ENCODE data around the gene KDM1A.

Gene KDM1A

GRCh38 chr1:23074012-23074411 is 54.7 kb downstream of the KDM1A start:
- H3K9ac ChIP-seq (ENCODE audit: low read length): no peak overlapping the region
- no peaks in the 10 kb centered on the region for H3K79me2 ChIP-seq (ENCODE audit: control insufficient read depth, insufficient read depth, low read length, poor library complexity)
- no peak overlapping the region for H3K4me2 ChIP-seq (ENCODE audit: low read length)
- no peak overlapping the region for H4K8ac ChIP-seq (ENCODE audit: low read depth, low read length)
- no peaks in the 10 kb centered on the region for H3K79me1 ChIP-seq (ENCODE audit: low read length)
- no peak overlapping the region for H3K14ac ChIP-seq (ENCODE audit: low read length)
- H3K36me3 ChIP-seq (ENCODE audit: control insufficient read depth in 1 of 2, insufficient read depth in 2 of 2, low read length in 2 of 2): peaks cover 21 to 37% of the 10 kb centered on the region in 2 experiments
- no peak overlapping the region for H3K18ac ChIP-seq (ENCODE audit: low read length)
- H2AFZ ChIP-seq (ENCODE audit: insufficient read depth, low read length, poor library complexity): no peak overlapping the region
- DNase-seq: no peak
- H3K27ac ChIP-seq (ENCODE audit: low read depth, low read length): no peak overlapping the region
- H3K9me3 ChIP-seq (ENCODE audit: insufficient read depth, low read depth, low read length): no peaks in the 10 kb centered on the region
- no peaks in the 10 kb centered on the region for H3K4me1 ChIP-seq (ENCODE audit: control insufficient read depth in 1 of 2, insufficient read depth in 2 of 2, low read length in 2 of 2)
- no peak overlapping the region for H4K91ac ChIP-seq (ENCODE audit: low read depth, low read length)
- H3K4me3 ChIP-seq (ENCODE audit: low read depth, low read length): no peak overlapping the region
- no peak overlapping the region for H2BK120ac ChIP-seq (ENCODE audit: insufficient read depth, low read length, poor library complexity)
- H2BK12ac ChIP-seq (ENCODE audit: low read length): no peak overlapping the region
- H2BK5ac ChIP-seq (ENCODE audit: low read depth, low read length, poor library complexity): no peak overlapping the region
- H3K4ac ChIP-seq (ENCODE audit: low read depth, low read length): no peak overlapping the region
- no peak overlapping the region for H2AK5ac ChIP-seq (ENCODE audit: low read length)
- H3K23ac ChIP-seq (ENCODE audit: low read length): no peak overlapping the region
- no peak overlapping the region for H4K12ac ChIP-seq (ENCODE audit: low read depth, low read length)
- H3K27me3 ChIP-seq (ENCODE audit: insufficient read depth, low read length): no peaks in the 10 kb centered on the region

DNA sequence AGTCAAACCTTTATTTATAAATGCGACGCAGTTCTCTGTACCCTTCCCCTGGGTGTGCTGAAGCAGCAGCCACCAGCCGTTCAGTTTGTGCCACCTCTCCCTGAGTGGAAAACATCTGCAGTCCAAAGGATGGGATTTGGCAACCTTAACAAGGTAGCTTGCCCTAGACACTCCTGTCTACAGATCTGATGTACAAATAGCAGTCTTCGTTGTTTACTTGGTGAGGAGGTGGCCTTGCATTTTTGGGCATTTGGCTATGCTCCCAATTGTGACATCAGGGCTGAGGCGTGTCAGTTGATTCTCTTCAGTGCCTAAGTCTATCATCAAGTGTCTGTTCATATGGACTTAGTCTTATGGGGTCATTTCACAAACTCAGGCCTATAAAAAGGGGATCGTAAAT is 59.8 kb downstream of the KDM1A start:
- no peaks in the 10 kb centered on the region for H3K4me1 ChIP-seq (ENCODE audit: control insufficient read depth in 1 of 2, insufficient read depth in 2 of 2, low read length in 2 of 2)
- H3K4me3 ChIP-seq (ENCODE audit: low read depth, low read length): no peak overlapping the region
- H4K8ac ChIP-seq (ENCODE audit: low read depth, low read length): no peak overlapping the region
- H4K12ac ChIP-seq (ENCODE audit: low read depth, low read length): no peak overlapping the region
- H3K27me3 ChIP-seq (ENCODE audit: insufficient read depth, low read length): no peaks in the 10 kb centered on the region
- H3K4ac ChIP-seq (ENCODE audit: low read depth, low read length): no peak overlapping the region
- DNase-seq: no peak
- H2BK120ac ChIP-seq (ENCODE audit: insufficient read depth, low read length, poor library complexity): no peak overlapping the region
- H2BK12ac ChIP-seq (ENCODE audit: low read length): no peak overlapping the region
- H3K27ac ChIP-seq (ENCODE audit: low read depth, low read length): no peak overlapping the region
- H3K36me3 ChIP-seq (ENCODE audit: control insufficient read depth in 1 of 2, insufficient read depth in 2 of 2, low read length in 2 of 2): peaks cover 31 to 57% of the 10 kb centered on the region in 2 experiments
- no peaks in the 10 kb centered on the region for H3K79me1 ChIP-seq (ENCODE audit: low read length)
- H2BK5ac ChIP-seq (ENCODE audit: low read depth, low read length, poor library complexity): no peak overlapping the region
- H3K79me2 ChIP-seq (ENCODE audit: control insufficient read depth, insufficient read depth, low read length, poor library complexity): no peaks in the 10 kb centered on the region
- no peak overlapping the region for H4K91ac ChIP-seq (ENCODE audit: low read depth, low read length)
- H3K23ac ChIP-seq (ENCODE audit: low read length): no peak overlapping the region
- H3K4me2 ChIP-seq (ENCODE audit: low read length): no peak overlapping the region
- no peak overlapping the region for H2AFZ ChIP-seq (ENCODE audit: insufficient read depth, low read length, poor library complexity)
- WGBS (ENCODE audit: extremely low coverage, insufficient coverage, insufficient read length): no CpG with 5 or more reads among the region's 6 CpGs
- no peak overlapping the region for H3K18ac ChIP-seq (ENCODE audit: low read length)
- H2AK5ac ChIP-seq (ENCODE audit: low read length): no peak overlapping the region
- no peaks in the 10 kb centered on the region for H3K9me3 ChIP-seq (ENCODE audit: insufficient read depth, low read depth, low read length)
- H3K9ac ChIP-seq (ENCODE audit: low read length): no peak overlapping the region
- no peak overlapping the region for H3K14ac ChIP-seq (ENCODE audit: low read length)

DNA sequence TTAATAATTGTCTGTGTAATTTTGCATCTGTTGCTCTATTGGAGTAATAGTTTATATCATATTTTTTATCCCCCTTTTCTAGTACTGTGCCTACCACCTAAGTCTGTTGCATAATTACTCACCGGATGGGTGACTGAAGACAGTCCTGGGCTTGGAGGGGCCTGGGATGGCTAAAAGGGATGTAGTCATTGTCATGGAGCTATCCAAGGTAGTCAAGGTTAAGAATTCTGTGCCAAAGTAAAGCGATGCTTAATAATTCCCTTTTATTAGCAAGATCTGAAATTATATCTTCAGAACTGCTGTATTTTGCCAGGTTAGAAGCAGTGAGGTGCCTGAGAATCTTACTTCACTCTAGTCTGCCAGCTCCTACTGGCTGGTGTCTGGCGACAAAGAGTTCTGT is 61.6 kb downstream of the KDM1A start:
- H2BK12ac ChIP-seq (ENCODE audit: low read length): no peak overlapping the region
- H3K79me1 ChIP-seq (ENCODE audit: low read length): no peaks in the 10 kb centered on the region
- no peak overlapping the region for H3K4me2 ChIP-seq (ENCODE audit: low read length)
- H3K27me3 ChIP-seq (ENCODE audit: insufficient read depth, low read length): no peaks in the 10 kb centered on the region
- no peak overlapping the region for H4K8ac ChIP-seq (ENCODE audit: low read depth, low read length)
- no peak overlapping the region for H2BK120ac ChIP-seq (ENCODE audit: insufficient read depth, low read length, poor library complexity)
- no peak overlapping the region for H2AK5ac ChIP-seq (ENCODE audit: low read length)
- WGBS (ENCODE audit: extremely low coverage, insufficient coverage, insufficient read length): no CpG with 5 or more reads among the region's 3 CpGs
- H3K27ac ChIP-seq (ENCODE audit: low read depth, low read length): no peak overlapping the region
- no peak overlapping the region for H3K14ac ChIP-seq (ENCODE audit: low read length)
- no peak overlapping the region for H3K4me3 ChIP-seq (ENCODE audit: low read depth, low read length)
- no peaks in the 10 kb centered on the region for H3K4me1 ChIP-seq (ENCODE audit: control insufficient read depth in 1 of 2, insufficient read depth in 2 of 2, low read length in 2 of 2)
- DNase-seq: no peak
- no peak overlapping the region for H3K9ac ChIP-seq (ENCODE audit: low read length)
- H3K9me3 ChIP-seq (ENCODE audit: insufficient read depth, low read depth, low read length): no peaks in the 10 kb centered on the region
- no peak overlapping the region for H2BK5ac ChIP-seq (ENCODE audit: low read depth, low read length, poor library complexity)
- H3K4ac ChIP-seq (ENCODE audit: low read depth, low read length): no peak overlapping the region
- H3K36me3 ChIP-seq (ENCODE audit: control insufficient read depth in 1 of 2, insufficient read depth in 2 of 2, low read length in 2 of 2): peaks cover 37 to 71% of the 10 kb centered on the region in 2 experiments
- no peak overlapping the region for H3K23ac ChIP-seq (ENCODE audit: low read length)
- no peak overlapping the region for H2AFZ ChIP-seq (ENCODE audit: insufficient read depth, low read length, poor library complexity)
- no peaks in the 10 kb centered on the region for H3K79me2 ChIP-seq (ENCODE audit: control insufficient read depth, insufficient read depth, low read length, poor library complexity)
- H4K12ac ChIP-seq (ENCODE audit: low read depth, low read length): no peak overlapping the region
- H4K91ac ChIP-seq (ENCODE audit: low read depth, low read length): no peak overlapping the region
- H3K18ac ChIP-seq (ENCODE audit: low read length): no peak overlapping the region

- no peak overlapping the region for H2BK12ac ChIP-seq (ENCODE audit: low read length)
- H3K27me3 ChIP-seq (ENCODE audit: insufficient read depth, low read length): no peaks in the 10 kb centered on the region
- no peak overlapping the region for H3K4me2 ChIP-seq (ENCODE audit: low read length)
- H3K14ac ChIP-seq (ENCODE audit: low read length): no peak overlapping the region
- no CpG with 5 or more reads among the region's 3 CpGs for WGBS (ENCODE audit: extremely low coverage, insufficient coverage, insufficient read length)
- peaks cover 41 to 75% of the 10 kb centered on the region in 2 experiments for H3K36me3 ChIP-seq (ENCODE audit: control insufficient read depth in 1 of 2, insufficient read depth in 2 of 2, low read length in 2 of 2)
- no peak overlapping the region for H3K9ac ChIP-seq (ENCODE audit: low read length)
- H3K79me2 ChIP-seq (ENCODE audit: control insufficient read depth, insufficient read depth, low read length, poor library complexity): no peaks in the 10 kb centered on the region
- H2BK120ac ChIP-seq (ENCODE audit: insufficient read depth, low read length, poor library complexity): no peak overlapping the region
- no peak overlapping the region for H3K27ac ChIP-seq (ENCODE audit: low read depth, low read length)
- no peak overlapping the region for H4K12ac ChIP-seq (ENCODE audit: low read depth, low read length)
- peak in 1 of 2 donors; percentile 38 for DNase-seq
- no peak overlapping the region for H2AFZ ChIP-seq (ENCODE audit: insufficient read depth, low read length, poor library complexity)
- no peaks in the 10 kb centered on the region for H3K79me1 ChIP-seq (ENCODE audit: low read length)
- no peak overlapping the region for H3K4ac ChIP-seq (ENCODE audit: low read depth, low read length)
- H3K9me3 ChIP-seq (ENCODE audit: insufficient read depth, low read depth, low read length): no peaks in the 10 kb centered on the region
- no peak overlapping the region for H4K8ac ChIP-seq (ENCODE audit: low read depth, low read length)
- H2AK5ac ChIP-seq (ENCODE audit: low read length): no peak overlapping the region
- H3K4me1 ChIP-seq (ENCODE audit: control insufficient read depth in 1 of 2, insufficient read depth in 2 of 2, low read length in 2 of 2): no peaks in the 10 kb centered on the region
- H3K23ac ChIP-seq (ENCODE audit: low read length): no peak overlapping the region
- H3K18ac ChIP-seq (ENCODE audit: low read length): no peak overlapping the region
- no peak overlapping the region for H3K4me3 ChIP-seq (ENCODE audit: low read depth, low read length)
- no peak overlapping the region for H4K91ac ChIP-seq (ENCODE audit: low read depth, low read length)
- H2BK5ac ChIP-seq (ENCODE audit: low read depth, low read length, poor library complexity): no peak overlapping the region
Observed at GRCh38 chr1:23081376-23081775, 62.1 kb downstream of the KDM1A start.

Measured in trophoblast cell (in vitro differentiated cells and primary cell).